Measurements from ENCODE around the gene IL23R. TPM values are rescaled to one million over a fixed set of nuclear protein-coding genes. Genes with fewer than 3 reads are reported as not detected.

The IL23R gene
- polyA plus RNA-seq, 1 of the 3 experiments (the other 2 are of a cell fraction): not detected

DNA sequence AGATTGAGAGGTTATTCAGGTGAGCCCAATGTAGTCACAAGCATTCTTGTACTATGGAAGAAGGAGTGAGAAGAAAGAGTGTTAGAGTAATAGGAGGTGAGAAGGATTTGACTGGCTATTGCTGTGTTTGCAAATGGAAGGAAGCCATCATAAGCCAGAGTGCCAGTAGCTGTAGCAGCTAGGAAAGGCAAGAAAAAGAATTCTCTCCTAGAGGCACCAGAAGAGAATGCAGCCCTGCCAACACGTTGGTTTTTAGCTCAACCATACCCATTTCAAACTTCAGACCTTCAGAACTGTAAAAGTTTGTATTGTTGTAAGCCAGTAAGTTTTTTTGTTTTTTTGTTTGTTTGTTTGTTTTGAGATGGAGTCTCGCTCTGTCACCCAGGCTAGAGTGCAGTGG is 132.5 kb downstream of the IL23R start:
- Histone ChIP-seq H3K4me2 (no peak overlapping the region), H3F3A (replicated peaks; ENCODE audit: insufficient read depth) (peaks cover 2% of the 10 kb centered on the region), H3K9me3 (no peaks in the 10 kb centered on the region), H3K27me3 (ENCODE audit: insufficient read depth) (no peaks in the 10 kb centered on the region; the same call in 1 of the 2 replicates), H3K79me2 (ENCODE audit: insufficient read depth) (no peaks in the 10 kb centered on the region), H2AFZ (ENCODE audit: low read depth) (no peak overlapping the region), H3K4me1 (ENCODE audit: control insufficient read depth in 1 of 2, insufficient read depth in 2 of 2, low read depth in 1 of 2, low read length in 1 of 2) (no peaks in the 10 kb centered on the region), H4K20me1 (ENCODE audit: insufficient read depth) (no peaks in the 10 kb centered on the region), H3K9ac (no peak overlapping the region), H3K4me3 (ENCODE audit: low read depth in 2 of 2, low read length in 1 of 2) (no peak overlapping the region), H3K9me2 (no peaks in the 10 kb centered on the region), H3K27ac (ENCODE audit: low read depth in 2 of 2, low read length in 1 of 2) (no peak overlapping the region), H3K36me3 (replicated peaks in 1 of 2; ENCODE audit: control insufficient read depth in 1 of 2, insufficient read depth in 2 of 2, low read length in 1 of 2) (no peaks in the 10 kb centered on the region)
- TF ChIP-seq, protein P1, sequence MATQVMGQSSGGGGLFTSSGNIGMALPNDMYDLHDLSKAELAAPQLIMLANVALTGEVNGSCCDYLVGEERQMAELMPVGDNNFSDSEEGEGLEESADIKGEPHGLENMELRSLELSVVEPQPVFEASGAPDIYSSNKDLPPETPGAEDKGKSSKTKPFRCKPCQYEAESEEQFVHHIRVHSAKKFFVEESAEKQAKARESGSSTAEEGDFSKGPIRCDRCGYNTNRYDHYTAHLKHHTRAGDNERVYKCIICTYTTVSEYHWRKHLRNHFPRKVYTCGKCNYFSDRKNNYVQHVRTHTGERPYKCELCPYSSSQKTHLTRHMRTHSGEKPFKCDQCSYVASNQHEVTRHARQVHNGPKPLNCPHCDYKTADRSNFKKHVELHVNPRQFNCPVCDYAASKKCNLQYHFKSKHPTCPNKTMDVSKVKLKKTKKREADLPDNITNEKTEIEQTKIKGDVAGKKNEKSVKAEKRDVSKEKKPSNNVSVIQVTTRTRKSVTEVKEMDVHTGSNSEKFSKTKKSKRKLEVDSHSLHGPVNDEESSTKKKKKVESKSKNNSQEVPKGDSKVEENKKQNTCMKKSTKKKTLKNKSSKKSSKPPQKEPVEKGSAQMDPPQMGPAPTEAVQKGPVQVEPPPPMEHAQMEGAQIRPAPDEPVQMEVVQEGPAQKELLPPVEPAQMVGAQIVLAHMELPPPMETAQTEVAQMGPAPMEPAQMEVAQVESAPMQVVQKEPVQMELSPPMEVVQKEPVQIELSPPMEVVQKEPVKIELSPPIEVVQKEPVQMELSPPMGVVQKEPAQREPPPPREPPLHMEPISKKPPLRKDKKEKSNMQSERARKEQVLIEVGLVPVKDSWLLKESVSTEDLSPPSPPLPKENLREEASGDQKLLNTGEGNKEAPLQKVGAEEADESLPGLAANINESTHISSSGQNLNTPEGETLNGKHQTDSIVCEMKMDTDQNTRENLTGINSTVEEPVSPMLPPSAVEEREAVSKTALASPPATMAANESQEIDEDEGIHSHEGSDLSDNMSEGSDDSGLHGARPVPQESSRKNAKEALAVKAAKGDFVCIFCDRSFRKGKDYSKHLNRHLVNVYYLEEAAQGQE (IDR thresholded peaks at IDR 0.05; ENCODE audit: low read depth, low read length): no peak
- TF ChIP-seq, protein P2, sequence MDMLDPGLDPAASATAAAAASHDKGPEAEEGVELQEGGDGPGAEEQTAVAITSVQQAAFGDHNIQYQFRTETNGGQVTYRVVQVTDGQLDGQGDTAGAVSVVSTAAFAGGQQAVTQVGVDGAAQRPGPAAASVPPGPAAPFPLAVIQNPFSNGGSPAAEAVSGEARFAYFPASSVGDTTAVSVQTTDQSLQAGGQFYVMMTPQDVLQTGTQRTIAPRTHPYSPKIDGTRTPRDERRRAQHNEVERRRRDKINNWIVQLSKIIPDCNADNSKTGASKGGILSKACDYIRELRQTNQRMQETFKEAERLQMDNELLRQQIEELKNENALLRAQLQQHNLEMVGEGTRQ (IDR thresholded peaks at IDR 0.05; ENCODE audit: borderline replicate concordance, low read depth, low read length): no peak
- no peak for TF ChIP-seq FOSL2 (IDR thresholded peaks at IDR 0.05; ENCODE audit: borderline replicate concordance, low read depth)
- TF ChIP-seq TCF12 (IDR thresholded peaks at IDR 0.05): no peak
- TF ChIP-seq SMC3 (IDR thresholded peaks at IDR 0.05; ENCODE audit: low read depth, low read length): no peak
- ChIA-PET POLR2A (no interaction called here), CTCF (interaction anchor here (0.6 kb wide), 1 partner anchor 1161 kb away, joined by 3 read pairs; no protein-coding TSS in a partner anchor)
- DNase-seq: no peak
- WGBS (ENCODE audit: low lambda C conversion rate): 46% methylated on average over 2 of the region's 2 CpGs

DNA sequence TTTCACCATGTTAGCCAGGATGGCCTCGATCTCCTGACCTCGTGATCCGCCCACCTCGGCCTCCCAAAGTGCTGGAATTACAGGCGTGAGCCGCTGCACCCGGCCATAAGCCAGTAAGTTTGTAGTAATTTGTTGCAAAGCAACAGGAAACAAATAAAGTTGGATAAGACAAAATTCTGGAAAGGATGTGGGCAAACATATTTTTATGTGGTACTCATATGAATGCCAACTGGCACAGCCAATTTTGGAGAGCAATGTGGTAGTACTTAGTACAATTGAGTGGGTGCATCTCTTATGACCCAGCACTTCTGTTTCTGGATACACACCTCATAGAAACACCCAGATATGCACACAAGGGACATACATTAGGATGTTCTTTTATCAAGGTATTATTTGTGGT is 133.0 kb downstream of the IL23R start:
- no peaks in the 10 kb centered on the region for H3K4me1 ChIP-seq (ENCODE audit: control insufficient read depth in 1 of 2, insufficient read depth in 2 of 2, low read depth in 1 of 2, low read length in 1 of 2)
- no peaks in the 10 kb centered on the region; the same call in 1 of the 2 replicates for H3K27me3 ChIP-seq (ENCODE audit: insufficient read depth)
- CTCF ChIA-PET: no interaction called here
- no peak overlapping the region for H3K4me3 ChIP-seq (ENCODE audit: low read depth in 2 of 2, low read length in 1 of 2)
- no peak for DNase-seq
- H3K79me2 ChIP-seq (ENCODE audit: insufficient read depth): no peaks in the 10 kb centered on the region
- H3K4me2 ChIP-seq: no peak overlapping the region
- TF ChIP-seq YY1 (IDR thresholded peaks at IDR 0.05; ENCODE audit: low read depth) (no peak), TCF12 (IDR thresholded peaks at IDR 0.05) (no peak), CHD2 (IDR thresholded peaks at IDR 0.05; ENCODE audit: low read length, partially characterized antibody) (no peak), FOXJ3 (CRISPR knock-in tag; IDR thresholded peaks at IDR 0.05) (no peak), FOSL2 (IDR thresholded peaks at IDR 0.05; ENCODE audit: borderline replicate concordance, low read depth) (no peak), TEAD4 (IDR thresholded peaks at IDR 0.05; ENCODE audit: borderline replicate concordance, insufficient read depth) (no peak), RXRA (IDR thresholded peaks at IDR 0.05; ENCODE audit: borderline replicate concordance, low read depth) (no peak), MXI1 (IDR thresholded peaks at IDR 0.05; ENCODE audit: low read depth, low read length) (no peak), GATA2 (CRISPR knock-in tag; IDR thresholded peaks at IDR 0.05) (no peak), RCOR1 (IDR thresholded peaks at IDR 0.05; ENCODE audit: low read length) (no peak)
- TF ChIP-seq, protein P2 (IDR thresholded peaks at IDR 0.05; ENCODE audit: borderline replicate concordance, low read depth, low read length): no peak
- TF ChIP-seq, protein P3, sequence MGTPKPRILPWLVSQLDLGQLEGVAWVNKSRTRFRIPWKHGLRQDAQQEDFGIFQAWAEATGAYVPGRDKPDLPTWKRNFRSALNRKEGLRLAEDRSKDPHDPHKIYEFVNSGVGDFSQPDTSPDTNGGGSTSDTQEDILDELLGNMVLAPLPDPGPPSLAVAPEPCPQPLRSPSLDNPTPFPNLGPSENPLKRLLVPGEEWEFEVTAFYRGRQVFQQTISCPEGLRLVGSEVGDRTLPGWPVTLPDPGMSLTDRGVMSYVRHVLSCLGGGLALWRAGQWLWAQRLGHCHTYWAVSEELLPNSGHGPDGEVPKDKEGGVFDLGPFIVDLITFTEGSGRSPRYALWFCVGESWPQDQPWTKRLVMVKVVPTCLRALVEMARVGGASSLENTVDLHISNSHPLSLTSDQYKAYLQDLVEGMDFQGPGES (IDR thresholded peaks at IDR 0.05; ENCODE audit: low read depth, low read length): no peak
- no peaks in the 10 kb centered on the region for H3K36me3 ChIP-seq (replicated peaks in 1 of 2; ENCODE audit: control insufficient read depth in 1 of 2, insufficient read depth in 2 of 2, low read length in 1 of 2)
- H3K9ac ChIP-seq: no peak overlapping the region
- H4K20me1 ChIP-seq (ENCODE audit: insufficient read depth): no peaks in the 10 kb centered on the region
- POLR2A ChIA-PET: no interaction called here
- peaks cover 2% of the 10 kb centered on the region for H3F3A ChIP-seq (replicated peaks; ENCODE audit: insufficient read depth)
- no peaks in the 10 kb centered on the region for H3K9me3 ChIP-seq
- no peak overlapping the region for H2AFZ ChIP-seq (ENCODE audit: low read depth)
- 82% methylated on average over 7 of the region's 7 CpGs for WGBS (ENCODE audit: low lambda C conversion rate)
- no peaks in the 10 kb centered on the region for H3K9me2 ChIP-seq
- H3K27ac ChIP-seq (ENCODE audit: low read depth in 2 of 2, low read length in 1 of 2): no peak overlapping the region

All from SK-N-SH (cell line).